Midbrain (tissue), 1 donor: ENCODE results near the gene ZC3H15.

ENCODE experiments used
- DNase-seq: peaks from one replicate; lab custom pipeline; 2025; lab: John Stamatoyannopoulos, UW

The ZC3H15 gene

GRCh38 chr2:186544255-186544675, 58.2 kb downstream of the ZC3H15 start:
- DNase-seq: no peak

DNA sequence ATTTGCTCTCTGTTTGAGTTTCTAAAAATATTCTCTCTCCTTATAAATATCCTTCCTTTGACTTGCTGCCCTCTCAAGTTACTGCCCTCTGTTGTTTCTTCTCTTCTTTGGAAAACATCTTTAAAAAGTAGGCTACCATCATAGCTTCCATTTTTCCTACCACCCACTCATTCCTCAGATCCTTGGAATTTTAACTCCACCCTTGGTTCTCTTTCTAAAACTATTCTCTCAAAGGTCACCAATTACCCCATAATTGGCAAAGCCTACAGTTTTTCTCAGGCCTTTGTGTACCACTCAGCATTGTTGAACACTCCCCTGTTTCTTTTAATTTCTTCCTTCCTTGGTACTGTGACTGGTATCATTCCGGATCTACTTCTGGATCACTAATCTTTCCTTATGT, 60.8 kb downstream of the ZC3H15 start:
- no peak for DNase-seq

DNA sequence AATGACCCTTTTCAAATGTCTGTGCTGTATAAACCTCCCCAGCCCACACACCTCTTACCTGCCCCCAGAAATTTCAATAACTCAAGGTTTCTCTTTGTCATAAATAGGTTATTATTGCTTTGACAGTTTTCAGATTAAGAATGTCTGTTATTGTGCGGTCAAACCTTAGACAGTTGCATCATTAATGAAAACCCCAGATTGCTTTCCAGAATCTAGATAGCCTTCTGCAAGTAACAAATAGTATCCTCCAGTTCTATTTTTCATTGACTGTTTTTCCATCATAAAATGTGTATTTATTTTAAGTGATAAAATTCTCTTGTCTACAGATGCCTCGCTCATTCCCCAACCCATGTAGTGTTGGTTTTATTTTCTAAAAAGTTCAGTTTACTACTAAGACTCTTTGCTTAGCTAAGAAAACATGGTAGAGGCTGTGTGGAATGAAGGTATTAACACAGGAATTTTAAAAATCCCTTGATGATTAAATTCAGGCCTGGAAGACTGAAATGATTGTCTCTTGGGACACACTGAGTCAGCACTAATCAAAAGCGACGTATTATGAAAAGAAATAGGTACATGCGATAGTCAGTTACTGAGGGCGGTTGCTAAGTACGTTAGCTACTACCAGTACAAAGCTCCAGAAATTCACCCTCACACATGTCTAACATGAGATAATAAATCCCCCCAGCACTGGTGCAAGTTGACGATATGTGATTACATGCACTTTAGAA, 65.4 kb downstream of the ZC3H15 start:
- no peak for DNase-seq

GRCh38 chr2:186554429-186554828, 68.4 kb downstream of the ZC3H15 start:
- DNase-seq: no peak

DNA sequence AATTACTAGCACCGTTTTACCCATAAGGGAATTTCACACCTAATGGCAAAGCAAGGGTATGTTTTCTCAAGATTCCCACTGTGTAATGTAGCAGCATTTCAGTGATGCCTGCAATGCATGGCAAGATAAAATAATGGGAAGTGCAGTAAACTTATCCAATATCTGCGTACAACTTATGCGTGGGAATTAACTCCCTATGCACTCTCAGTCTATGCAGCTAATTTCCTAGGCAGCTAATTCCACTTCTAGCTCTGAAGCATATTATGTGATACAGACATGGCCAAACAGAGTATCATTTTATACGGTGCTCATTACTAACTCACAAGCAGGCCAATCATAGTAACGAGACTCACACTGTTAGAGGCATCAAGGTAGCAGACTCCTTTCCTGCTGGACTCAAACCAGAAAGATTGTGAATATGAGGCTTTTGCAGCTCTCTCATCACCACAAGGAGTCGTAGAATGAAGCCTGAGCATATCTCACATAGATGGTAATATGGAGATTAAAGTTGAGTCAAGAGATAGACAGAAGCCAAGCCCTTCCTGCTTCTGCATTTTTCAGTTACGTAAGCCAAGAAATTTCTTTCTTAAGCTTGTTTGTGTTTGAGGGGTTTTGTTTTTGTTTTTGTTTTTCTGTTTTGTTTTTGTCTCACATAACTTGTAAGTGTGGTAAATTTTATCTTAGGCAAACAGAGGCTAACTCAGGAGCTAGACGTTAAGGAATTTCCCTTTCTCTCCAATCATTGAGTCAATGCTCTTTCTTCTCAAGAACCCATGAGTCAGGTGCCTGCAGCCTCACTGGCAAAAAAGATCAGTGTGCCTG, 69.0 kb downstream of the ZC3H15 start:
- no peak for DNase-seq

DNA sequence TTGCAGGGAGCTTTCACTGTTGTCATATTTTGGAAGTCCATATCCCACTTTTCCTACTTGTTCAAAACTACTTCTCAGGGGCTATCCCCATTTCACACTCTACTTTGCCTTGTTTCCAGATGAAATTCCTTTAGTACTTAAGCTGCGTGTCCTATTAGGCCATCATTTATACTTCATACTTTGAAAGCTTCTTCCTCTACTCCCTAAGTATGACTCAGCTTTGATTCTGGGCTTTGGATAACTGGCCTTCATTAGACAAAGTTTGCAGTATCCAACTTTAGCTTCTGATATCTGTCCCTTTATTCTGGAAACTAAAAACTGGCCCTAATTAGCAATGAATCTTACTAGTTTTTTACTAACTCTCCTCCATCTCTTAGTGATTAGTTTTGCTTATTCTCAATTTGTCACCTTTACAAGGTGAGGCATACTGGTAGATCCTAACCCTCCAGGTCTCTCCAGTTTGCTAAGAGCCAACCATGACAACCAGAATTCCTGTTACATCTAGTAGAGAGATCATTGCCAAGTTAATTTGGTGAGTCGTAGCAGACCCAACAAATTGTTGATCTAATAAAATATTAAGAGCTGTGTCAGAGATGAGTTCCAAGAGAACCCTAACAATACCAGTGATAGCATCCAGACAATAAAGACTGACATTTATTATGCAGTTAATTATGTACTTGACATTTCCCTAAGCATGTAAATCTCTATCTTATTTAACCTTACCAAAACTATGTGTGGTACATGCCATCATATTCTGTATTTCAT, 72.6 kb downstream of the ZC3H15 start:
- no peak for DNase-seq
